MCF 10A (cell line): ENCODE data around the gene MRPS26. TPM values are rescaled to one million over a fixed set of nuclear protein-coding genes. Genes with fewer than 3 reads are reported as not detected.
A peak's percentile ranks its signal among the peaks of the same experiment; 100 is the strongest.
"Not testable (repeated sequence)": the region's sequence is repeated elsewhere in the genome, so short reads cannot be mapped to it uniquely, and the experiment has no call there.

ENCODE experiments used
- BruUV-seq: library from RNA; stranded (reverse); fragments of 400-500 nt; replicated peaks from 2 replicates; lab custom pipeline; 2021; lab: Mats Ljungman, UMichigan
- CTCF ChIA-PET: fragments of 300-600 bp; sonication (Branson Sonifier 250); formaldehyde crosslinking; extraction: SDS; loops from one replicate; lab custom pipeline; 2021; ENCODE audit warnings: antibody characterized with exemption, inconsistent platforms; lab: Yijun Ruan, JAX
- POLR2A ChIA-PET: fragments of 300-600, 350-650 bp; sonication (Branson Sonifier 250); formaldehyde crosslinking; extraction: SDS; loops from one replicate; lab custom pipeline; 2020; ENCODE audit warnings: antibody characterized with exemption, inconsistent platforms; lab: Yijun Ruan, JAX
- DNase-seq: peaks from one replicate; pipeline ENCODE4 v3.0.0-alpha.2; 2018; ENCODE audit not compliant: unreplicated experiment
- H3K27ac Mint-ChIP-seq: one replicate; pipeline ENCODE4 v1.8.0; 2022; ENCODE audit warnings: mild to moderate bottlenecking, low read depth, mixed read lengths; ENCODE audit not compliant: unreplicated experiment
- H3K27me3 Mint-ChIP-seq: one replicate; pipeline ENCODE4 v1.8.0; 2022; ENCODE audit warnings: mixed read lengths; ENCODE audit not compliant: insufficient read depth, unreplicated experiment
- H3K36me3 Mint-ChIP-seq: one replicate; pipeline ENCODE4 v1.8.0; 2022; ENCODE audit warnings: mild to moderate bottlenecking, moderate library complexity, mixed read lengths; ENCODE audit not compliant: insufficient read depth, unreplicated experiment
- H3K4me1 Mint-ChIP-seq: one replicate; pipeline ENCODE4 v1.8.0; 2022; ENCODE audit warnings: mixed read lengths; ENCODE audit not compliant: insufficient read depth, unreplicated experiment
- H3K4me3 Mint-ChIP-seq: one replicate; pipeline ENCODE4 v1.8.0; 2022; ENCODE audit warnings: mild to moderate bottlenecking, moderate library complexity, mixed read lengths; ENCODE audit not compliant: unreplicated experiment
- H3K9me3 Mint-ChIP-seq: one replicate; pipeline ENCODE4 v1.8.0; 2022; ENCODE audit warnings: mixed read lengths; ENCODE audit not compliant: unreplicated experiment
- intact Hi-C: fragments of 100-400 bp; cut with micrococcal nuclease; formaldehyde crosslinking; loops from 2 replicates; pipeline ENCODE4 v1.14.1; 2022
- total RNA-seq: library from RNA; stranded (reverse); gene quantifications from 2 replicates; pipeline ENCODE4 v1.2.3, GENCODE V29; 2022
- TF ChIP-seq, protein P1 (sequence below): fragments of 200-600 bp; IDR thresholded peaks from one replicate; pipeline ENCODE4 v1.8.0; 2022; ENCODE audit warnings: antibody characterized with exemption, mild to moderate bottlenecking; ENCODE audit not compliant: unreplicated experiment

MRPS26 gene
- total RNA-seq, 1 experiment from 2014 or later, result 68.4 TPM

DNA sequence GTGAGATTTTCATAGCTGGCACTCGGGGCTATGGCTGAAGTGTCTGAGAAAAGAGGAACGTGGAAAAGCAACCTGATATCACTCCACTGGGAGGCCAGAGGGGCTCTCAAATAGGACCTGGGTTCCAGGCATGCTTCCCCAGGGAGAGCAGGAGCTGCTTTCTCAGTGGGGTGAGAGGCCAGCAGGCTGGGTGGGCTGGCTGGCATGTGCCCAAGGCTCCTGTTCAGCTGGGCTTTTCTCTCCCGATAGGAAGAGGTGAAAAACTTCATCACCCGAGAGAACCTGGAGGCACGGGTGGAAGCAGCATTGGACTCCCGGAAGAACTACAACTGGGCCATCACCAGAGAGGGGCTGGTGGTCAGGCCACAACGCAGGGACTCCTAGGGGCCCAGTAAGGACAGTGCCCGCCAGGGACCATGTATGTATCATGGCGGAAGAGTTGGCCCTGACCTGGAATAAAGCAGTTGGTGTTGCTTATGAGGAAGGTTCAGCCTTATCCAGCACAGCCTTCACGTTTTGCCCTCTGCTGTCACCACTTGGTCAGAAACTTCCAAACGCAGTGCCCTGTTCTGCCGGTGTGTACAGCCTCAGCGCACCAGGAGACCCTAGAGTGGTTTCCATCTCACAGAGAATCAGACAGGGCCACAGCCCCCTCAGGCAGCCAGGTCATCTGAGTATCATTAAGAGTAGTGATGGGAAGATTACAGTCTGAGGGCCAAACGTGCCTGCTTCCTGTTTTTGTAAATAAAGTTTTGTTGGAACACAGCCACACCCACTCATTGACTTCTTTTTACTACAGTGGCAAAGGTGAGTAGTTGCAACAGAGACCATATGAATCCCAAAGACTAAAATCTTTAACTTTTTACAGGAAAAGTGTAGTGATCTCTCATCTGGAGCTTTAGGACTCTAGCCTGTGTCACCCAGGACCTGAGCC is 1.9 kb downstream of the MRPS26 start:
- ChIA-PET CTCF (interaction anchor here (0.5 to 1.6 kb wide), 5 partner anchors 27 to 350 kb away, joined by 3 to 4 read pairs (median 3); no protein-coding TSS in a partner anchor), POLR2A (interaction anchor here (0.5 to 0.6 kb wide), 2 partner anchors 9 to 109 kb away, joined by 3 to 4 read pairs; no protein-coding TSS in a partner anchor)
- Mint-ChIP-seq H3K9me3 (no peaks in the 10 kb centered on the region), H3K4me1 (peaks cover 6% of the 10 kb centered on the region), H3K36me3 (peaks cover 37% of the 10 kb centered on the region), H3K27me3 (no peaks in the 10 kb centered on the region), H3K27ac (no peak overlapping the region), H3K4me3 (peak overlapping the region; percentile 95)
- DNase-seq, result no peak
- TSS peak; percentile 59 for BruUV-seq
- intact Hi-C loops, result no loop called here
- TF ChIP-seq, protein P1, sequence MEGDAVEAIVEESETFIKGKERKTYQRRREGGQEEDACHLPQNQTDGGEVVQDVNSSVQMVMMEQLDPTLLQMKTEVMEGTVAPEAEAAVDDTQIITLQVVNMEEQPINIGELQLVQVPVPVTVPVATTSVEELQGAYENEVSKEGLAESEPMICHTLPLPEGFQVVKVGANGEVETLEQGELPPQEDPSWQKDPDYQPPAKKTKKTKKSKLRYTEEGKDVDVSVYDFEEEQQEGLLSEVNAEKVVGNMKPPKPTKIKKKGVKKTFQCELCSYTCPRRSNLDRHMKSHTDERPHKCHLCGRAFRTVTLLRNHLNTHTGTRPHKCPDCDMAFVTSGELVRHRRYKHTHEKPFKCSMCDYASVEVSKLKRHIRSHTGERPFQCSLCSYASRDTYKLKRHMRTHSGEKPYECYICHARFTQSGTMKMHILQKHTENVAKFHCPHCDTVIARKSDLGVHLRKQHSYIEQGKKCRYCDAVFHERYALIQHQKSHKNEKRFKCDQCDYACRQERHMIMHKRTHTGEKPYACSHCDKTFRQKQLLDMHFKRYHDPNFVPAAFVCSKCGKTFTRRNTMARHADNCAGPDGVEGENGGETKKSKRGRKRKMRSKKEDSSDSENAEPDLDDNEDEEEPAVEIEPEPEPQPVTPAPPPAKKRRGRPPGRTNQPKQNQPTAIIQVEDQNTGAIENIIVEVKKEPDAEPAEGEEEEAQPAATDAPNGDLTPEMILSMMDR, result no peak

DNA sequence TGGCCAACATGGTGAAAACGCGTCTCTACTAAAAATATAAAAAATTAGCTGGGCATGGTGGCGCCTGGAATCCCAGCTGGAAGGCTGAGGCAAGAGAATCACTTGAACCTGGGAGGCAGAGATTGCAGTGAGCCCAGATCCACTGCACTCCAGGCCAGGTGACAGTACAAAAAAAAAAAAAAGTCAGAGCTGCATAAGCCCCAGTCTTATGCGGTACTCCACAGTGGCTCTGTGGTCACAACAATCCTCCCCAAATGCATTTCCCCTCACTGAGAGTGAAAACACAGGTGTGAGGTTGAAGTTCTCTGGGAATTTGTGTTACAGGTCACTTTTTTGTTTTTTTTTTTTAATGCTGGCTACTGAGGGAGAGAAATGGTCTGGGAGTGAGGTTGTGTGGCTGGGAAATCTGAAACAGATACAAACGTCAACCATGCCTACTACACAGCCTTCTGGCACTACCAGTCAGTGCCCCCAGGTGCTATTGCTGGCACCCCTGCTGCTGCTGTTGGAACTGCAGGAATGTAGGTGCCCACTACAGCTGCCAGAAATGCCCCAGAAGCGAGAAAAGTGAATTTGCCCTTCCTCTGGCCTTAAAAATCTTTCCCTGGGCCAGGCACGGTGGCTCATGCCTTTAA is 5.7 kb downstream of the MRPS26 start:
- Mint-ChIP-seq H3K27ac (no peak overlapping the region), H3K9me3 (no peaks in the 10 kb centered on the region), H3K4me1 (peaks cover 6% of the 10 kb centered on the region), H3K4me3 (no peak overlapping the region), H3K36me3 (peaks cover 35% of the 10 kb centered on the region), H3K27me3 (no peaks in the 10 kb centered on the region)
- TF ChIP-seq, protein P1, result no peak
- no TSS peak for BruUV-seq
- ChIA-PET POLR2A (no interaction called here), CTCF (interaction anchor here (0.9 to 6.0 kb wide), 6 partner anchors 8 to 264 kb away, joined by 3 to 105 read pairs (median 18); partner anchors contain the start of gene GNRH2)
- no peak for DNase-seq
- intact Hi-C loops, result loop anchor here (10.0 kb wide), 1 partner anchor 123 kb away; the partner anchor contains the start of gene LZTS3

DNA sequence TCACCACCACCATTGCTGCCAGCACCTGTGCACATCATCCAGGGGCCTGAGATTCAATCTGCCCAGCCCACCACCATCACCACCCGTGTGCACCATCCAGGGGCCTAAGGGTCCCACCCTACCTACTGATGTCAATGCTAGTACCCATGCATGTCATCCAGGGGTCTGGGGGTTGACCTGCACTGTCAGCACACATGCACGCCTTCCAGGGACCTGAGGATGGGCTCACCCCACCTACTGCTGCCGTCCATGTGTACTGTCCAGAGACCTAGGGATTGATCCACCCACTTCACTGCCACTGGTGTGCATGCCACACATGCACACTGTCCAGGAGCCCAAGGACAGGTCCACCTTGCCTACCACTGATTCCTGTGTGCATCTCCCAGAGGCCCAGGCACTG is 13.6 kb downstream of the MRPS26 start:
- TF ChIP-seq, protein P1, result no peak
- ChIA-PET POLR2A (no interaction called here), CTCF (no interaction called here)
- no peaks in the 10 kb centered on the region for H3K27me3 Mint-ChIP-seq
- intact Hi-C loops, result loop anchor here (10.0 kb wide), 1 partner anchor 115 kb away; the partner anchor contains the start of gene LZTS3
- DNase-seq, result no peak
- H3K27ac Mint-ChIP-seq, result no peak overlapping the region
- no peaks in the 10 kb centered on the region for H3K9me3 Mint-ChIP-seq
- H3K4me1 Mint-ChIP-seq, result no peaks in the 10 kb centered on the region
- no peaks in the 10 kb centered on the region for H3K36me3 Mint-ChIP-seq
- no peak overlapping the region for H3K4me3 Mint-ChIP-seq
- BruUV-seq, result no TSS peak

DNA sequence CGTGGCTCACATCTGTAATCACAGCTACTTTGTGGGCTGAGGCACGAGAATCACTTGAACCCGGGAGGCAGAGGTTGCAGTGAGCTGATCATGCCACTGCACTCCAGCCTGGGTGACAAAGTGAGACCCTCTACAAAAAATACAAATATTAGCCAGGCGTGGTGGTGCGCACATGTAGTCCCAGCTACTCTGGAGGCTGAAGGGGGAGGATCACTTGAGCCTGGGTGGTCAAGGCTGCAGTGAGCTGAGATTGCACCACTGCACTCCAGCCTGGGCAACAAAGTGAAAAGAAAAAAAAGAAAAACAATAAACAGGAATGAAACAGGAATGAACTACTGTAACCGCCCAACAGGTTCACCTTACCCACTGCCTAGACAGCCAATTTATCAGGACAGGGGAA is 18.3 kb downstream of the MRPS26 start:
- DNase-seq, H3K27me3 Mint-ChIP-seq, H3K9me3 Mint-ChIP-seq, H3K4me3 Mint-ChIP-seq, H3K4me1 Mint-ChIP-seq, intact Hi-C loops, H3K36me3 Mint-ChIP-seq, POLR2A ChIA-PET, BruUV-seq, H3K27ac Mint-ChIP-seq: not testable (repeated sequence)
- CTCF ChIA-PET, result interaction anchor here (0.6 to 0.9 kb wide), 3 partner anchors 8 to 53 kb away, joined by 3 to 7 read pairs (median 3); no protein-coding TSS in a partner anchor
